Ovary (tissue), 9 donors: Measurements from ENCODE around the gene KLF13. TPM values are rescaled to one million over a fixed set of nuclear protein-coding genes. Genes with fewer than 3 reads are reported as not detected.

ENCODE experiments used
- DNase-seq, 5 donors: peaks; one replicate each; pipeline ENCODE4 v3.0.0-alpha.2; 2019 to 2020
- H3K27ac ChIP-seq, 2 donors: fragments of 200-600 bp; one replicate each; pipeline versions ENCODE4 v1.5.1 to v1.8.0; 2019 to 2022
- H3K27me3 ChIP-seq: fragments of 200-600 bp; one replicate; pipeline ENCODE4 v1.8.0; 2022
- H3K36me3 ChIP-seq: fragments of 200-600 bp; sonication (generic); one replicate; pipeline ENCODE4 v1.5.1; 2019
- H3K4me1 ChIP-seq: one replicate; pipeline ENCODE4 v1.8.1; 2013; ENCODE audit warnings: mild to moderate bottlenecking, moderate library complexity; ENCODE audit not compliant: insufficient read depth
- H3K4me3 ChIP-seq: fragments of 200-600 bp; sonication (generic); one replicate; pipeline ENCODE4 v1.5.1; 2017
- H3K9me3 ChIP-seq, 2 donors: fragments of 200-600 bp in 1 of 2; sonication (generic) in 1 of 2; one replicate each; pipeline versions ENCODE4 v1.5.1 to v1.8.1; 2013 to 2019; ENCODE audit warnings: mild to moderate bottlenecking in 1 of 2, moderate library complexity in 1 of 2
- CTCF ChIP-seq, 3 donors: fragments of 450-650 bp in 2 of 3; fragments of 200-600 bp in 1 of 3; IDR thresholded peaks; one replicate each; pipeline versions ENCODE4 v1.5.1 to v1.8.0; 2016 to 2022; ENCODE audit warnings: antibody characterized with exemption in 3 of 3, mild to moderate bottlenecking in 1 of 3
- EP300 ChIP-seq: sonication (generic); formaldehyde crosslinking; IDR thresholded peaks from one replicate; pipeline ENCODE4 v1.6.1; 2017; ENCODE audit warnings: antibody characterized with exemption
- POLR2A ChIP-seq: fragments of 450-650 bp; IDR thresholded peaks from one replicate; pipeline ENCODE4 v1.6.1; 2017; ENCODE audit warnings: antibody characterized with exemption, mild to moderate bottlenecking, moderate library complexity
- WGBS, 3 donors: extraction: QIAGEN DNeasy Blood & Tissue Kit in 1 of 3; methylation state at CpG; one replicate each; pipeline versions ENCODE4 v1.1.5 to v1.1.7; 2013 to 2017; 5-methylcytosine and 5-hydroxymethylcytosine counted together
- intact Hi-C, 4 donors: fragments of 100-400 bp; cut with DNase I; formaldehyde crosslinking; loops; one replicate each; pipeline versions ENCODE4 v1.11.0 to v1.15.1; 2022 to 2023
- polyA plus RNA-seq, 2 donors: library from polyadenylated mRNA; stranded (reverse); fragments of 200-250 nt in 1 of 2; fragments of 350-450 nt in 1 of 2; fragmentation: Illumina TruSeq in 1 of 2; extraction: RNeasy Lipid Tissue Mini Kit (QIAGEN cat#74804) in 1 of 2; gene quantifications; one replicate each; pipeline ENCODE4 v1.2.3, GENCODE V29; 2013 to 2014
- total RNA-seq, 7 donors: library from RNA; depleted of rRNA in 2 of 7; stranded (reverse); fragments of >200 nt in 2 of 7; fragmentation: NEBNext Ultra II Directional in 3 of 7; extraction: Animal tissue kit (Norgen Biotek cat#: 25700) in 3 of 7; gene quantifications; one replicate each; pipeline versions ENCODE4 v1.1.0 to v1.2.4, GENCODE V29; 2016 to 2023
- donor health status: DM: no; HTN: no; CAD: no; lungs with moderate emphysema.
- donor health status: DM: no; HTN: no; CAD: no.
- donor health status: Bipolar disorder and iron deficiency.
- donor health status: DM: yes; HTN: yes; CAD: no.
- donor health status: DM: no; HTN: no; CAD: no.
- donor health status: DM: yes; HTN: yes; CAD: no.

The KLF13 gene
- total and polyA plus RNA-seq, 9 donors, result 14.8 to 58.2 (median 36.0) TPM

- no peak for TF ChIP-seq CTCF (IDR thresholded peaks at IDR 0.05)
- 83 to 89% (median 89%) methylated on average over 11 of the region's 11 CpGs for WGBS, 3 donors
- Histone ChIP-seq H3K27ac (no peak overlapping the region), H3K9me3 (no peaks in the 10 kb centered on the region), H3K27me3 (no peaks in the 10 kb centered on the region), H3K36me3 (no peaks in the 10 kb centered on the region), H3K4me1 (no peaks in the 10 kb centered on the region), H3K4me3 (no peak overlapping the region)
- intact Hi-C loops, result no loop called here
- DNase-seq, result peak in 1 of 5 donors; percentile 11
Measured at GRCh38 chr15:31279221-31280045, 47.2 kb upstream of the KLF13 start.

GRCh38 chr15:31280046-31280830 lies 46.4 kb upstream of the KLF13 start:
- DNase-seq, result peak in 2 of 5 donors; percentile 12 to 19
- H3K9me3 ChIP-seq, result no peaks in the 10 kb centered on the region
- no peaks in the 10 kb centered on the region for H3K4me1 ChIP-seq
- H3K27me3 ChIP-seq, result no peaks in the 10 kb centered on the region
- no peaks in the 10 kb centered on the region for H3K36me3 ChIP-seq
- no peak for TF ChIP-seq EP300
- TF ChIP-seq CTCF (IDR thresholded peaks at IDR 0.05), result no peak
- TF ChIP-seq POLR2A, result no peak
- H3K4me3 ChIP-seq, result no peak overlapping the region
- H3K27ac ChIP-seq, result no peak overlapping the region
- intact Hi-C loops, result no loop called here
- 51 to 72% (median 54%) methylated on average over 16 of the region's 16 CpGs for WGBS, 3 donors

- TF ChIP-seq CTCF (IDR thresholded peaks at IDR 0.05) (no peak), POLR2A (no peak), EP300 (no peak)
- WGBS, 3 donors, result 38 to 47% (median 44%) methylated on average over 6 of the region's 6 CpGs
- no peaks in the 10 kb centered on the region for H3K9me3 ChIP-seq
- no peak overlapping the region for H3K4me3 ChIP-seq
- no peaks in the 10 kb centered on the region for H3K4me1 ChIP-seq
- no peak overlapping the region for H3K27ac ChIP-seq
- no peaks in the 10 kb centered on the region for H3K36me3 ChIP-seq
- intact Hi-C loops, result no loop called here
- peak in 1 of 5 donors; percentile 13 for DNase-seq
- H3K27me3 ChIP-seq, result no peaks in the 10 kb centered on the region
Measured at GRCh38 chr15:31280831-31281216, 45.8 kb upstream of the KLF13 start.

GRCh38 chr15:31283043-31283442 lies 43.6 kb upstream of the KLF13 start:
- Histone ChIP-seq H3K36me3 (no peaks in the 10 kb centered on the region), H3K27me3 (no peaks in the 10 kb centered on the region), H3K4me1 (no peaks in the 10 kb centered on the region), H3K4me3 (no peak overlapping the region), H3K27ac (no peak overlapping the region), H3K9me3 (no peaks in the 10 kb centered on the region)
- intact Hi-C loops, result no loop called here
- WGBS, 3 donors, result 86 to 91% (median 86%) methylated on average over 4 of the region's 4 CpGs
- DNase-seq, result no peak
- no peak for TF ChIP-seq CTCF (IDR thresholded peaks at IDR 0.05)
- TF ChIP-seq EP300, result no peak
- TF ChIP-seq POLR2A, result no peak
